GM12872 (cell line): ENCODE measurements around the gene RYR1.
A peak's percentile ranks its signal among the peaks of the same experiment; 100 is the strongest.

Experiments
- TF ChIP-seq, protein P1 (sequence below): IDR thresholded peaks from 3 replicates; pipeline ENCODE4 v1.5.1; 2011; ENCODE audit warnings: low read depth, mild to moderate bottlenecking, low read length, moderate library complexity; ENCODE audit not compliant: insufficient read depth

RYR1 gene

DNA sequence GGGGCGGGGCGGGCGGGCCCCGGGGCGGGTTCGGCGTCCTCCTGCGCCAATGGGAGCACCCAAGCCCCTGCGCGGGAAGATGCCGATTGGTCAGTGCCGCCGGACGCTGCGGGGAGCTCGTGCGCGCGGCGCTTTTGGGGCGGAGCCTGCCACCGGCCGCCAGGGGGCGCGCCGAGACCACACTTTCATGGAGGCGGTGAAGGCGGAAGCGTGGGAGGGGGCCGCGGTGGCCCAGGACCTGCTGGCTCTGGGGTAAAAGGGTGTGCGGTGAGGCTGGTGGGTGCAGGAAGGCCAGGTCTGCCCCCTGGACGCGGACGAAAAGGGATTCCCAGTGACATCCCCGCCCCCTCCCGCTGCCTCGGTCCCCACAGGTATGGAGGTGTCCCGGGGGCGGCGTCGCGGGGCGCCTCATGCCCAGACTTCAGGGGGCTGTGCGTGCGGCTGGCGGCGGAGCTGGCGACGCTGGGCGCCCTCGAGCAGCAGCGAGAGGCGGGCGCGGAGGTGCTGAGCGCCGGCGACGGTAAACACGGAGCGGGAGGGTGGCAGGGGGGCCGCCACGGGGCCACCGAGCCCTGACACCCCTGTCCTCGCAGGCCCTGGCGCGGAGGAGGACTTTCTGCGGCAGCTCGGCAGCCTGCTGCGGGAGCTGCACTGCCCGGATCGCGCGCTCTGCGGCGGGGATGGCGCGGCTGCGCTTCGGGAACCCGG, 30.4 kb upstream of the RYR1 start, which contains the start of gene FAM98C:
FAM98C (plus strand) TSS at position 127 of the 708 bp plus-strand sequence; CDS start at position 188, 61 bp downstream.
- TF ChIP-seq, protein P1, sequence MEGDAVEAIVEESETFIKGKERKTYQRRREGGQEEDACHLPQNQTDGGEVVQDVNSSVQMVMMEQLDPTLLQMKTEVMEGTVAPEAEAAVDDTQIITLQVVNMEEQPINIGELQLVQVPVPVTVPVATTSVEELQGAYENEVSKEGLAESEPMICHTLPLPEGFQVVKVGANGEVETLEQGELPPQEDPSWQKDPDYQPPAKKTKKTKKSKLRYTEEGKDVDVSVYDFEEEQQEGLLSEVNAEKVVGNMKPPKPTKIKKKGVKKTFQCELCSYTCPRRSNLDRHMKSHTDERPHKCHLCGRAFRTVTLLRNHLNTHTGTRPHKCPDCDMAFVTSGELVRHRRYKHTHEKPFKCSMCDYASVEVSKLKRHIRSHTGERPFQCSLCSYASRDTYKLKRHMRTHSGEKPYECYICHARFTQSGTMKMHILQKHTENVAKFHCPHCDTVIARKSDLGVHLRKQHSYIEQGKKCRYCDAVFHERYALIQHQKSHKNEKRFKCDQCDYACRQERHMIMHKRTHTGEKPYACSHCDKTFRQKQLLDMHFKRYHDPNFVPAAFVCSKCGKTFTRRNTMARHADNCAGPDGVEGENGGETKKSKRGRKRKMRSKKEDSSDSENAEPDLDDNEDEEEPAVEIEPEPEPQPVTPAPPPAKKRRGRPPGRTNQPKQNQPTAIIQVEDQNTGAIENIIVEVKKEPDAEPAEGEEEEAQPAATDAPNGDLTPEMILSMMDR = peak; percentile 87

DNA sequence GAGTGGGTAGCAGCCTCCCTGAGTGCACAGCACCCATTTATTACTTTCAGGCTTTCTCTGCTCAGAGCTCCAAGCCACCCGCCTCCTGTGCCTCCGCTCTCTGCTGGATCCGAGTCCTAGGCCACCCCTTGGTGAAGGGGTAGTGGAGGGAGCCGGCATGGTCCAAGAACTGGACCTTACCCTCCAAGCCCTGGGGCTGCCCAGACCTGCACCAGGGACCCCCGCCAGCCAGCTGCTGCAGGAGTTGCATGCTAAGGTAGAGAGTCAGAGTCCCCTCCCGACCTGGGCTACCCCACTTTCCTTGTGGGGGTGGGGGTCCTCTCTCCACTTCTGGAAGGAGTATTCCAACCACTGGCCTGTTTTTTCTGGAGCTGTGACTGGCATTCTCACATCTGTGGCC, 28.6 kb upstream of the RYR1 start:
- TF ChIP-seq, protein P1 = no peak

DNA sequence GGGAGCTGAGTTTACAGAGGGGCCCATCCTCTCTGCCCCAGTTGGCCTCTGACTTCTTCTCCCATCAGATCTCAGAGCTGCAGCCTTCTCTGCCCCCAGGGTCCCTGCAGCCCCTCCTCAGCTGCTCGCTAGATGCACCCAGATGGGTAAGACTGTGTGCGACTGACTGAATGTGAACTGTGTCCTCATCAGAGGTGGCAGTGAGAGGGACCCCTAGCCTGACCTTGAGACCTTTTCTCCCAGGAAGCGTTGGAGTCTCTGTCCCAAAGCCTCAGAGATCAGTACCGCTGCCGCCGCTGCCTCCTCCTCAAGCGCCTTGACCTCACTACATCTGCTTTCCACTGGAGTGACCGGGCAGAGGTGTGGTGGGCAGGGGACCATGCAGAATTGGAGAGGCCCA, 28.2 kb upstream of the RYR1 start:
- TF ChIP-seq, protein P1 = no peak

DNA sequence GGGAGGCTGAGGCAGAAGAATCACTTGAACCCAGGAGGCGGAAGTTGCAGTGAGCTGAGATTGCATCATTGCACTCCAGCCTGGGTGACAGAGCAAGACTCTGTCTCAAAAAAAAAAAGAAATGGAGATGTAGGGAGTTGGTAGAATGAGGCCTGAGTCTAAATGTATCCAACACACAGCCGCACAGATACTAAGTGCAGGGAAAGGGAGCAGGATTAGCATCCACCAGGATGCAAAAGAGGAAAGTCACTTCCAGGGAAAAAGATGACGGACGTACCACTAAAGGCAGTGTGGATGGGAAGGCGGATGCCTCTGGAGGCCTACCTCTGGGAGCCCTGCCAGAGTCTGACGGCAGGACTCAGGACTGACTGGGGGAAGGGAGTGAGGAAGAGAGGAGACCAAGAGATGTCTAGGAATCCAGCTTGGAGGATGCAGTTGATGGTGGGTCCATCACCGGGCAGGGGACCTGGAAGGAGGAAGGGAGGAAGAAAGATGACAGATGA, 23.8 kb upstream of the RYR1 start:
- TF ChIP-seq, protein P1 = no peak

DNA sequence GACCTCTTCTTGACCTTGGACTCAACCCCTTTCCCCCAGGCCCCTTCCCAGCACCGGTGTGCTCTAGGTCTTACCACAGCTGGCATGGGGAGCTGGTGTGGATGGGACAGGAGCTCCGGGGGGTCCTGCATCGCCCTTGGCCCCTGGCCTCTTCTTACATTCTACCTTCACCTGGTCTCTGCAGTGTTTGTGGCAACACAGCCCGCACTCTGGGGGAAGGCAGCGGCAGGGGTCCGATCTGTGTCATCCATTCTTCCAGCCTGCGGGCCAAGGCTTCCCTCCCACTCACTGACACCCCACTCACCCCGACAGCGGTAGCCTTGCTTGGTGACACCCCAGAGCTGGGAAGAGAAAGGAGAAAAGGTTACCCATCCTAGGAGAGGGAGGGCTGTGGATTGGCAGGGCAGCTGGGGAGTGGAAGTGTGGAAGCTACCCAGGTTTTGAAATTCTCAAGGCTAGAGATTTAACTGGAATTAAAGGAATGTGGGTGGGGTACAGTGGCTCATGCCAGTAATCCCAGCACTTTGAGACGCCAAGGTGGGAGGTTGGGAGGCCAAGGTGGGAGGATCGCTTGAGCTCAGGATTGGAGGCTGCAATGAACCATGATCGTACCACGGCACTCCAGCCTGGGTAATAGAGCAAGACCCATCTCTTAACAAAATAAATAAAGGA, 22.3 kb upstream of the RYR1 start:
- TF ChIP-seq, protein P1 = no peak

DNA sequence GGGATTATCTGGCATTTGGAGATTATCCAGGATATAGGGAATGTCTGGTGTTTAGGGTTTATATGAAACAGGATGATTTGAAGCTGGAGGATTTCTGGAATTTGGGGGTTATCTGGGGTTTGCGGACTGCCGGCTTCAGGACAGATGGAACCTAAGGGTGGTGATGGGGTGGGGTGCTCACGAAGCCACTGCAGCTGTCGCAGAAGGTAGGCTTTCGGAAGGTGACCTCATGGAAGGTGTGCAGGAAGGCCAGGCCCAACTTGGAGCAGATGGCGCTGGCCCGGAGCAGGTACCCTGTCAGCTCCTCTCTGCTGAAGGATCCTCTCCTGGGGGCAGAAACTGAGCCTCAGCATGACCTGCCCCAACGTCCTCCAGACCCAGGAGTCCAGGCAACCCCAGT, 21.0 kb upstream of the RYR1 start:
- TF ChIP-seq, protein P1 = no peak

DNA sequence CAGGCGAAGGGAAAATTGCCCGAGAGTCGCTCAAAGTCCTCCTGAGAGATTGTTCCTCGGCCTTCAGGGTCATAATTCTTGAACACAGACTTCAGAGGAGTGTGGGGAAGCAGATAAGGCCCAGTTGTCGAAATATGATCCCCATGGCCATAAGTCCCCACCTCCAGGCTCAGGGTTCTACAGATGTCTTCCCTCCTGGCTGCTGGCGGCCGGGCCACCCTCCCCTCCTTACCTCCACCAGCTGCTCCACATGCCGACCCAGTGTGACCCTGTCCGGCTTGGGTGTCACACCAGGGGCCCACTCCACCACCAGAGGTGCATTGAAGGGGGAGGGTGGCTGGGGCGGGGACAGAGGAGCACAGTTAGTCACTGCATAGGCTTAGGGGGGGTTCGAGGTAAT, 20.5 kb upstream of the RYR1 start:
- TF ChIP-seq, protein P1 = no peak
